Measurements from ENCODE around the gene SORCS2. TPM values are rescaled to one million over a fixed set of nuclear protein-coding genes. Genes with fewer than 3 reads are reported as not detected.

The SORCS2 gene
- total and polyA plus RNA-seq, 4 donors = 2.2 to 7.7 (median 2.5) TPM

- TF ChIP-seq CTCF (IDR thresholded peaks at IDR 0.05; ENCODE audit: control extremely low read depth, extremely low read depth) = no peak
- Histone ChIP-seq H3K27ac (ENCODE audit: low read depth in 1 of 2, low read length in 1 of 2) (no peak overlapping the region), H3K27me3 (ENCODE audit: control insufficient read depth in 3 of 3, insufficient read depth in 3 of 3, low read length in 2 of 3) (no peaks in the 10 kb centered on the region), H3K9ac (ENCODE audit: insufficient read depth in 1 of 2, low read length in 2 of 2) (no peak overlapping the region), H3K4me1 (ENCODE audit: control insufficient read depth in 5 of 5, insufficient read depth in 5 of 5, low read length in 5 of 5) (peaks cover 0 to 7% (median 5%) of the 10 kb centered on the region in 5 donors), H3K9me3 (ENCODE audit: control insufficient read depth in 4 of 4, insufficient read depth in 3 of 4, low read length in 3 of 4) (peaks cover 0 to 3% (median 0%) of the 10 kb centered on the region in 4 donors), H3K36me3 (ENCODE audit: control insufficient read depth in 4 of 4, insufficient read depth in 4 of 4, low read length in 4 of 4) (no peaks in the 10 kb centered on the region), H3K4me3 (no peak overlapping the region)
- no peak for ATAC-seq (ENCODE audit: insufficient read depth, low FRiP score)
- 85 to 90% methylated on average over 2 of the region's 2 CpGs for WGBS, 2 donors
- no peak for DNase-seq
Observed at GRCh38 chr4:7439699-7440098, 247.4 kb downstream of the SORCS2 start.

GRCh38 chr4:7441201-7441600 lies 248.9 kb downstream of the SORCS2 start:
- no peak for TF ChIP-seq CTCF (IDR thresholded peaks at IDR 0.05; ENCODE audit: control extremely low read depth, extremely low read depth)
- Histone ChIP-seq H3K9ac (ENCODE audit: insufficient read depth in 1 of 2, low read length in 2 of 2) (no peak overlapping the region), H3K27ac (ENCODE audit: low read depth in 1 of 2, low read length in 1 of 2) (no peak overlapping the region), H3K27me3 (ENCODE audit: control insufficient read depth in 3 of 3, insufficient read depth in 3 of 3, low read length in 2 of 3) (peaks cover 0 to 3% (median 0%) of the 10 kb centered on the region in 3 donors), H3K36me3 (ENCODE audit: control insufficient read depth in 4 of 4, insufficient read depth in 4 of 4, low read length in 4 of 4) (no peaks in the 10 kb centered on the region), H3K9me3 (ENCODE audit: control insufficient read depth in 4 of 4, insufficient read depth in 3 of 4, low read length in 3 of 4) (peaks cover 0 to 3% (median 0%) of the 10 kb centered on the region in 4 donors), H3K4me1 (ENCODE audit: control insufficient read depth in 5 of 5, insufficient read depth in 5 of 5, low read length in 5 of 5) (no peaks in the 10 kb centered on the region), H3K4me3 (no peak overlapping the region)
- DNase-seq (no peak), ATAC-seq (ENCODE audit: insufficient read depth, low FRiP score) (no peak)
- 78% methylated on average over 7 of the region's 7 CpGs for WGBS, 2 donors

GRCh38 chr4:7442574-7443162 lies 250.3 kb downstream of the SORCS2 start:
- no peak for TF ChIP-seq CTCF (IDR thresholded peaks at IDR 0.05; ENCODE audit: control extremely low read depth, extremely low read depth)
- DNase-seq (no peak), ATAC-seq (ENCODE audit: insufficient read depth, low FRiP score) (no peak)
- H3K9me3 ChIP-seq (ENCODE audit: control insufficient read depth in 4 of 4, insufficient read depth in 3 of 4, low read length in 3 of 4) = peaks cover 0 to 3% (median 0%) of the 10 kb centered on the region in 4 donors
- H3K4me3 ChIP-seq = no peak overlapping the region
- no peaks in the 10 kb centered on the region for H3K4me1 ChIP-seq (ENCODE audit: control insufficient read depth in 5 of 5, insufficient read depth in 5 of 5, low read length in 5 of 5)
- H3K27me3 ChIP-seq (ENCODE audit: control insufficient read depth in 3 of 3, insufficient read depth in 3 of 3, low read length in 2 of 3) = peaks cover 0 to 3% (median under 1%) of the 10 kb centered on the region in 3 donors
- WGBS, 2 donors = 30 to 49% methylated on average over 15 of the region's 15 CpGs
- no peaks in the 10 kb centered on the region for H3K36me3 ChIP-seq (ENCODE audit: control insufficient read depth in 4 of 4, insufficient read depth in 4 of 4, low read length in 4 of 4)
- H3K27ac ChIP-seq (ENCODE audit: low read depth in 1 of 2, low read length in 1 of 2) = no peak overlapping the region
- H3K9ac ChIP-seq (ENCODE audit: insufficient read depth in 1 of 2, low read length in 2 of 2) = no peak overlapping the region

- no peaks in the 10 kb centered on the region for H3K36me3 ChIP-seq (ENCODE audit: control insufficient read depth in 4 of 4, insufficient read depth in 4 of 4, low read length in 4 of 4)
- no peak for DNase-seq
Observed at GRCh38 chr4:7444314-7444713, 252.0 kb downstream of the SORCS2 start.

More at GRCh38 chr4:7444314-7444713, 252.0 kb downstream of the SORCS2 start:
- Histone ChIP-seq H3K9ac (ENCODE audit: insufficient read depth in 1 of 2, low read length in 2 of 2) (no peak overlapping the region), H3K4me1 (ENCODE audit: control insufficient read depth in 5 of 5, insufficient read depth in 5 of 5, low read length in 5 of 5) (no peaks in the 10 kb centered on the region), H3K27ac (ENCODE audit: low read depth in 1 of 2, low read length in 1 of 2) (no peak overlapping the region), H3K27me3 (ENCODE audit: control insufficient read depth in 3 of 3, insufficient read depth in 3 of 3, low read length in 2 of 3) (peaks cover 0 to 6% (median 3%) of the 10 kb centered on the region in 3 donors), H3K9me3 (ENCODE audit: control insufficient read depth in 4 of 4, insufficient read depth in 3 of 4, low read length in 3 of 4) (peaks cover 0 to 5% (median 0%) of the 10 kb centered on the region in 4 donors), H3K4me3 (no peak overlapping the region)
- 89 to 96% methylated on average over 3 of the region's 3 CpGs for WGBS, 2 donors
- TF ChIP-seq CTCF (IDR thresholded peaks at IDR 0.05; ENCODE audit: control extremely low read depth, extremely low read depth) = no peak
- no peak for ATAC-seq (ENCODE audit: insufficient read depth, low FRiP score)
